ENCODE measurements around the gene IQCN. TPM values are rescaled to one million over a fixed set of nuclear protein-coding genes. Genes with fewer than 3 reads are reported as not detected.

IQCN gene
- total RNA-seq, 1 experiment from 2014 or later = 0.61 TPM

- DNase-seq (ENCODE audit: low spot score) = no peak
- TF ChIP-seq ZNF232 (CRISPR knock-in tag; IDR thresholded peaks at IDR 0.05) (no peak), ZBTB43 (CRISPR knock-in tag; IDR thresholded peaks at IDR 0.05) (no peak), HMGXB4 (CRISPR knock-in tag; IDR thresholded peaks at IDR 0.05) (no peak), ZNF423 (CRISPR knock-in tag; IDR thresholded peaks at IDR 0.05) (no peak), PRDM15 (CRISPR knock-in tag; IDR thresholded peaks at IDR 0.05) (no peak), ATF1 (CRISPR knock-in tag; IDR thresholded peaks at IDR 0.05) (no peak)
- TF ChIP-seq, protein P1, sequence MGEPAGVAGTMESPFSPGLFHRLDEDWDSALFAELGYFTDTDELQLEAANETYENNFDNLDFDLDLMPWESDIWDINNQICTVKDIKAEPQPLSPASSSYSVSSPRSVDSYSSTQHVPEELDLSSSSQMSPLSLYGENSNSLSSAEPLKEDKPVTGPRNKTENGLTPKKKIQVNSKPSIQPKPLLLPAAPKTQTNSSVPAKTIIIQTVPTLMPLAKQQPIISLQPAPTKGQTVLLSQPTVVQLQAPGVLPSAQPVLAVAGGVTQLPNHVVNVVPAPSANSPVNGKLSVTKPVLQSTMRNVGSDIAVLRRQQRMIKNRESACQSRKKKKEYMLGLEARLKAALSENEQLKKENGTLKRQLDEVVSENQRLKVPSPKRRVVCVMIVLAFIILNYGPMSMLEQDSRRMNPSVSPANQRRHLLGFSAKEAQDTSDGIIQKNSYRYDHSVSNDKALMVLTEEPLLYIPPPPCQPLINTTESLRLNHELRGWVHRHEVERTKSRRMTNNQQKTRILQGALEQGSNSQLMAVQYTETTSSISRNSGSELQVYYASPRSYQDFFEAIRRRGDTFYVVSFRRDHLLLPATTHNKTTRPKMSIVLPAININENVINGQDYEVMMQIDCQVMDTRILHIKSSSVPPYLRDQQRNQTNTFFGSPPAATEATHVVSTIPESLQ (CRISPR knock-in tag; IDR thresholded peaks at IDR 0.05) = no peak
- ChIA-PET CTCF (interaction anchor here (1.4 to 3.4 kb wide), 5 partner anchors 8 to 117 kb away, joined by 5 to 19 read pairs (median 9); a partner anchor contains a TSS), POLR2A (interaction anchor here (1.3 kb wide), 1 partner anchor 16 kb away, joined by 3 read pairs; a partner anchor contains a TSS)
- no peak for ATAC-seq
- Mint-ChIP-seq H3K4me1 (0 out of 2 replicates have a peak, but pooled peaks cover 5% of the 10 kb centered on the region), H3K27ac (no peak overlapping the region), H3K36me3 (no peaks in the 10 kb centered on the region), H3K4me3 (no peak overlapping the region), H3K27me3 (ENCODE audit: low read depth) (peaks cover 11% of the 10 kb centered on the region), H3K9me3 (no peaks in the 10 kb centered on the region)
Measured at GRCh38 chr19:18271433-18271841, 2.8 kb downstream of the IQCN start.

GRCh38 chr19:18270326-18270725, 3.9 kb downstream of the IQCN start:
- peaks cover 11% of the 10 kb centered on the region for H3K27me3 Mint-ChIP-seq (ENCODE audit: low read depth)
- H3K9me3 Mint-ChIP-seq = no peaks in the 10 kb centered on the region
- ChIA-PET POLR2A (interaction anchor here (1.0 kb wide), 1 partner anchor 22 kb away, joined by 4 read pairs; no protein-coding TSS in a partner anchor), CTCF (interaction anchor here (0.7 to 3.4 kb wide), 5 partner anchors 9 to 116 kb away, joined by 3 to 19 read pairs (median 3); a partner anchor contains a TSS)
- no peak overlapping the region for H3K4me3 Mint-ChIP-seq
- H3K36me3 Mint-ChIP-seq = no peaks in the 10 kb centered on the region
- TF ChIP-seq SP1 (CRISPR knock-in tag; conservative IDR thresholded peaks at IDR 0.05) (no peak), JAZF1 (CRISPR knock-in tag; IDR thresholded peaks at IDR 0.05) (no peak), ZNF396 (CRISPR knock-in tag; IDR thresholded peaks at IDR 0.05; ENCODE audit: borderline replicate concordance) (no peak), JUN (CRISPR knock-in tag; IDR thresholded peaks at IDR 0.05) (no peak), ZNF138 (CRISPR knock-in tag; conservative IDR thresholded peaks at IDR 0.05) (no peak), TP53 (CRISPR knock-in tag; IDR thresholded peaks at IDR 0.05) (no peak), ZNF512 (CRISPR knock-in tag; IDR thresholded peaks at IDR 0.05; ENCODE audit: borderline replicate concordance) (no peak), SMAD4 (CRISPR knock-in tag; IDR thresholded peaks at IDR 0.05) (no peak), SMAD3 (CRISPR knock-in tag; IDR thresholded peaks at IDR 0.05; ENCODE audit: borderline replicate concordance) (no peak), ZNF425 (CRISPR knock-in tag; conservative IDR thresholded peaks at IDR 0.05) (no peak), HMGA2 (CRISPR knock-in tag; IDR thresholded peaks at IDR 0.05) (no peak)
- ATAC-seq = no peak
- H3K27ac Mint-ChIP-seq = no peak overlapping the region
- 0 out of 2 replicates have a peak, but pooled peaks cover 5% of the 10 kb centered on the region for H3K4me1 Mint-ChIP-seq
- no peak for DNase-seq (ENCODE audit: low spot score)

Data from WTC11 (cell line).